Endothelial cell of hepatic sinusoid (primary cell): ENCODE results near the gene ATP12A.

Experiments used
- in situ Hi-C: cut with HindIII; loops from 2 replicates; pipeline ENCODE4 v1.10.0; 2017; ENCODE audit warnings: low sequenced_read_pairs

Gene ATP12A

GRCh38 chr13:24684600-24684998 is 4.4 kb downstream of the ATP12A start:
- in situ Hi-C loops: no loop called here

- in situ Hi-C loops: no loop called here
These were observed 5.1 kb downstream of the ATP12A start for GRCh38 chr13:24685314-24685713.

DNA sequence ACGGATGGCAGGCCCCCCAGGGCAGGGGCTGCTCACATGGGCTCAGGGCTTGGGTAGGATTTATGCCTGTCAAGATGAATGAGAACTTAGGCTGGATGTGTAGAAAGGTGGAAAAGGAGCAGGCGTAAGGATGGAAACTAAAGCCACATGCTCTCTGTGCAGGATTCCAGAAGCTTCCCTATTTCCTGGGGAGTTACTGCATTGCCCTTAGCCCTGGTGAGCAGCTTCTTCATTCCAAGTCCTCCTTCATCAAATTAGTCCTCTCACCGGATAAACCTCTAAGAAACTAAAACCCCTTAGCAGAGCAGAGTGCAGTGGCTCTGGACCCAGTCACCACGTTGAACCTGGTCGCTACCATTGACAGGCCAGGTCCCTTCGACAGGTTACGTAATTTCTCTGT is 7.4 kb downstream of the ATP12A start:
- in situ Hi-C loops: no loop called here

GRCh38 chr13:24688111-24688510 is 7.9 kb downstream of the ATP12A start:
- in situ Hi-C loops: no loop called here

DNA sequence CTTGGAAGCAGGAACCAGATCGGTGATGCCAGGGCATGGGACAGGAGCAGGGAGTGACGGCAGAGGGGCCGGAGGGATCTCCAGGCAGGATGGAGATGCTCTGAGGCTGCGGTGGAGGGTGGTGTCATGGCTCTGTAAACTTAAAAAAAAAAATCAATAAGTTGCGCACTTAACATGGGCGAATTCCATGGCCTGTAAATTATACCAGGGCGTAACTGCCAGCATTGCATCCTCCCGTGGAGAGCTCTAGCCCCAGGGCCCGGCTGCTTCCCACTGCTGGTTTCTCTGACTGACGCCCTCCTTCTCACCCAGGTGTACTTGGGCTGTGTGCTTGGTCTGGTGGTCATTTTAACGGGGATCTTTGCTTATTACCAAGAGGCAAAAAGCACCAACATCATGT is 8.7 kb downstream of the ATP12A start:
- in situ Hi-C loops: no loop called here

DNA sequence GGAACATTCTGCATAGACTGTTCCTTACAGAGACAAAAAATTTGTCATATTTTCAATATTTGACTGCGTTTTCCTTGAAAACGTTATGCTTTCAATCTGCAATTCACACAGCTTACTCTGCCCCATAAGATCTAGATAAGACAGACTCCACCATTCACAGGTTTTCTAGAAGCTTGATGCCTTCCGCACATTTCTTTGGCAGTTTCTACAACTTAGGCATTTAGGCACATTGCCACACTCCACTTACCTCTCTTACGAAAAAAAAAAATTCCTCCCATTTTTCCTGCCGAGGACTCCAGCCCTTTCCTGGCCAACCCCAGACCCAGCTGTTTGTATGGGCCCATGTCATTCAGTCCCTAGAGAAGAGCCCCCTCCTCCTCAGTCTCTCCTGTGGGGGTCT is 11.2 kb downstream of the ATP12A start:
- in situ Hi-C loops: no loop called here

DNA sequence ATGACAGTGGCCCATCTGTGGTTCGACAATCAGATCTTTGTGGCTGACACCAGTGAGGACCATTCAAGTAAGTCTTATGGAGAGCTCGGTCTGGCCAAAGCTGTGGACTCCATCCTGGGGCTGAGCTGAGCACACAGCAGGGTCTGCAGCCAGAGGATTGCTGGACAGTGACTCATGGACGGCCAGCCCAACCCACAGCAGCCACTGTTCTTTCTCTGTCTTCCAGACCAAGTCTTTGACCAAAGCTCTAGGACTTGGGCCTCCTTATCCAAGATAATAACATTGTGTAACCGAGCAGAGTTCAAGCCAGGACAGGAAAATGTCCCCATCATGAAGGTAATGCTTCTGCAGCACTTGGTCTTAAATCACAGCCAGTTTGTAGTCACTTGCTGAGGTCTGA is 12.4 kb downstream of the ATP12A start:
- in situ Hi-C loops: no loop called here

- in situ Hi-C loops: no loop called here
These were observed 13.8 kb downstream of the ATP12A start for GRCh38 chr13:24693862-24694471.

DNA sequence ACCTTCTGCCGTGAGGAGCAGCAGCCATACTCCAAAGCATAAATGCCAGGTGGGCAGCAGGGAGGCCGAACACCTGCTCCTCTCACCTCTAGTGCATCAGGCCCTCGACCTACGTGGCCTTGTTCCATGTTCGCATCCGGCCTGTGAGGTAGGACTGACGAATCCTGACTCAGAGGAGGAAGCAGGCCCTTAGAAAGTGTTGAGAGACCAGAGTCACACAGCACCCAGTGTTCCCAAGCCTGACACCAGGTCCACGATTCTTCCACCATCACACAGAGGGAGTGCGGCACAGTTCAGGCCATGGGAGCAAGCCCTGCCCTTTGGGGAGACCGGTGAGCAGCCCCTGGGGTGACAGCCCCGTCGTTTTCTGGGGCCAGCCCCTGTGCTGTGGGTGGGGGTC is 14.7 kb downstream of the ATP12A start:
- in situ Hi-C loops: no loop called here

DNA sequence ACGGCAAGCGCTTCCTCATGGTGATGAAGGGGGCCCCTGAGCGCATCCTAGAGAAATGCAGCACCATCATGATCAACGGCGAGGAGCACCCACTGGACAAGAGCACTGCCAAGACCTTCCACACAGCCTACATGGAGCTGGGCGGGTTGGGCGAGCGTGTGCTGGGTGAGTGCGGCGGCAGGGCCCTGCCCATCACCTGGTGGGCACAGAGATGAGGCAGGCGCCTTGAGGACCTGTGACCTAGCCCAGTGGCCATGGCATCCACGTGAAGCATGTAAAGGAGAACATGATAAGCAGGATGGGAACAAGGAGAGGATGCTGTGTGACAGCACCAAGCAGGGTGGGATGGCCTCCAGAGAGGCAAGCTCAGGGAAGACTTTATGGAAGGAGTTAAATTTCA is 18.5 kb downstream of the ATP12A start:
- in situ Hi-C loops: no loop called here

GRCh38 chr13:24699541-24699940 is 19.3 kb downstream of the ATP12A start:
- in situ Hi-C loops: no loop called here

DNA sequence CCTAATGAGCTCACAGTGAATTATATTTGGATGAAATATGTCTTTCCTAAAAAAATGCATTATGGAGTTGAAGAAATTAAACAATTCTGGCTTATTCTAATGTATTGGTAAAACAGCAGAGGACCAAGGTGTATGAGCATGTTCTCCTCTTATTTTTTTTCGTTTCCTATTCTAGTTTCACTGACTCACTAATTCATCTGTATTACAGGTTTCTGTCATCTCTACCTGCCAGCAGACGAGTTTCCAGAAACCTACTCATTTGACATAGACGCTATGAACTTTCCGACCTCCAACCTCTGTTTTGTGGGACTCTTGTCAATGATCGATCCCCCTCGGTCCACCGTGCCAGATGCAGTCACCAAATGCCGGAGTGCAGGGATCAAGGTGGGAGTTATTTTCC is 20.3 kb downstream of the ATP12A start:
- in situ Hi-C loops: no loop called here

DNA sequence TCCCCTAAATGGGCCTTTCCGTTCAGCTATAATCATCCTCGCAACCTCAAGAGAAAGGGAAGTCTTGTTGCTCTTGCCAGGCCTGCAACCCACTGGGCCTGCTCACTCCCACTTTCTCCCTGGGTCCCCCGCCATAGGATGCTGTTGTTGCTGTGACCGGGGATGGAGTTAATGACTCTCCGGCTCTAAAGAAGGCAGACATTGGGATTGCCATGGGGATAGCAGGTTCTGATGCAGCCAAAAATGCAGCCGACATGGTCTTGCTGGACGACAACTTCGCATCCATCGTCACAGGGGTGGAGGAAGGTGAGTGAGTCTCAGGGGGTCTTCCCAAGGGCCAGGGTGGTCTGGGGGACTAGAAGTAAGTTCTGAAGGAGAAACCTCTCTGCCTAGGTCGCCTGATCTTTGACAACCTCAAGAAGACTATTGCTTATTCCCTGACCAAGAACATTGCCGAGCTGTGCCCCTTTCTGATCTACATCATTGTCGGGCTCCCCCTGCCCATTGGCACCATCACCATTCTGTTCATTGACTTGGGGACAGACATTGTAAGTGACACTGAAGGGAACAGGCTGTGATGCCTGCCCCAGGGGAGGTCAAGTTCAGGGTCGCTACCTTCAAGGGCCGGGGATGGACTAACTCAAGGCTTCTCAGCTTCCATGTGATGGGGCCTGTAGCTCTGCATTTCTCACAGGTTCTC is 26.8 kb downstream of the ATP12A start:
- in situ Hi-C loops: no loop called here

GRCh38 chr13:24709186-24709913 is 29.1 kb downstream of the ATP12A start:
- in situ Hi-C loops: no loop called here

GRCh38 chr13:24713022-24713421 is 32.8 kb downstream of the ATP12A start:
- in situ Hi-C loops: no loop called here

DNA sequence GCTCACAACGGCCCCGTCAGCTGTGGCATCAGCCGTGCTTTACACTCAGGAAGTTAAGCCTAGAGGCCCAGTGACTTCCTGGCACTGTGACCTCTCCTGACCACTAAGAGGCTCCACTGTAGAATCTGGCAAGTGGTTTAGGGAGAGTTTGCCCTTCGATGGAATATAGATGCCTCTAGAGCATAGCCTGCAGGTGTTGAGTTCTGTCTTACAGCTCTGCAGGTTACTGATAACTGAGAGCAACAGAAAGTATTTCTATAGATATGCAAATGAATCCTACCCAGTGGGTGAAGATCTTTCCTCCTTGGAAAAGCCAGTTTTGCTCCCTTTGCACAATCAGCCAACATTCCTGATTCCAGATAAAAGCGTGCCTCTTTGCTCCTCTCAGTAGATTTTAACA is 35.8 kb downstream of the ATP12A start:
- in situ Hi-C loops: no loop called here

DNA sequence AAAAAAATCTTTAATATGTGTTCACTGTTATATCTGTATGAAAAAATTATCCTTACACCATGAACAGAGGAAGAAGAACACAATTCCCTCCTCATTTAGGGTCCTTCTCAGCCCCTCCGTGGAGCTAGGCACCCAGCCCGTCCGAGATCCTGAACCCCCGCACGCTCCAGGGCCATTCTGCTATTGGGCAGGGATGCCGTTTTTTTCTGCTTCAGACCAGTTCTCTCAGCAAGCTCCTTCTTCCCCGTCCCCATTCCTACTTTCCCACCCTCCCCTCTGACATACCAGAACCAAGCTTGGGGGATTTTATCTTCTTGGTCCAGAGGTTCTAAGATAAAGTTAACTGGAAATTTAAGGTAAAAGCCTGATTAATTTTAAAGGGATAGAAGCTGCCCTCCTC is 36.2 kb downstream of the ATP12A start:
- in situ Hi-C loops: no loop called here

- in situ Hi-C loops: no loop called here
These were observed 37.0 kb downstream of the ATP12A start for GRCh38 chr13:24717217-24717616.

DNA sequence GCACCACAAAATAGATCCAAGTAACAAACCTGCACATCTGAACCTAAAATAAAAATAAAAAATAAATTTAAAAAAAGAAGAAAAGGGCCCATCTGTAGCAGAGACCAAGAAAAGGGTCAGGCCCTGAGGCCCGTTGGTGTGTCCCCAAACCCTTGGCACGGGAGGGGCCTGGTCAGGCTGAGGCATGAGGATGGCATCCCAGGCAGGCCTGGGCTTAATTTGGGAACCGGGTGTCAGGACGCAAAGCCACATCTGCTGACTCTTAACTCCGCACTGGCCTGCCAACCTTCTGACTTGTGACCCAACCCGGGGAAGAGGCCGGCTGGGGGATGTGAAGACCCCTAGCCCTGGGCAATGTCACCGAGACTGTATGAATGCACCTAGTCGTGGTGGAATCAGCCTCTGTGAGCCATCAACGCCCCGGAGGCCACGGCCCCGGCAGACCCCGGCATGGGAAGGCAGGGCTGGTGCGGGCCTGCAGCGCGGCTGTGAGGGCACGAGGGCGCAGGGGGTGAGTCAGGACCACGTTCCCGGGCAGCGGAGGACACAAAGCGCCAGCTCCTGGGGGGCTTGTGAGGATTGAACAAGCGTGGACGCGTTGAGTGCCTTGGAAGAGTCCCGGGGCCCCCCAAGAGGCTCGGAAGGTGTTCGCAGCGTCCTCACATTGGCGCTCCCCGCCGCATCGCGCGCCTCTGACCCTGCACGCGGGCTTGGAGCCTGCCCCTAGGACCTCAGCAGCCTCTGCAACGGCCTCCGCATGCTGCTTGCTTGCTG is 38.2 kb downstream of the ATP12A start:
- in situ Hi-C loops: no loop called here

- in situ Hi-C loops: no loop called here
These were observed 38.9 kb downstream of the ATP12A start for GRCh38 chr13:24719139-24719538.

DNA sequence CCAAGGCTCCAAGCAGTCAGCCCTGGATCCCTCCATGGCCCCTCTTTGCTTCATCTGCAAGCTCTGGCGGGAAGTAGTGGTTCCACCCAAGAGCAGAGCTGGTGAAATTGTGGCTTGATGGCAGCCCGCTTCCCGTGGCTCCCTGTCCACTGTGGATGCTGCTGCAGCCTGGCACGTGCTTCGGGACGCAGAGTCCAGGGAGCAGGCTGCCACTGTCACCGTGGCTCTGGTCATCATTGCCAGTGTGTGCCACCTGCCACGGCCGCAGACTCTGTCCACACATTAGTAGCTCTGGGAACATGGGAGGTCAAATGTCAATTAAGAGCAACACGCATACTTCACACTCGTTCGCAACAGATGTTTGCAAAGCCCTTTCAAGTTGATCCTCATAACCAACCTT is 43.0 kb downstream of the ATP12A start:
- in situ Hi-C loops: no loop called here
